GM19239 (cell line): ENCODE measurements around the gene BEND3.
"Not testable (repeated sequence)": the region's sequence is repeated elsewhere in the genome, so short reads cannot be mapped to it uniquely, and the experiment has no call there.

Experiments
- DNase-seq: peaks from one replicate; pipeline ENCODE4 v3.0.0; 2011; ENCODE audit warnings: low spot score; ENCODE audit not compliant: insufficient read length
- FAIRE-seq: peaks from 2 replicates; lab custom pipeline; 2011; peaks lifted over from hg19 to GRCh38; lab: Jason Lieb, UNC

Gene BEND3

DNA sequence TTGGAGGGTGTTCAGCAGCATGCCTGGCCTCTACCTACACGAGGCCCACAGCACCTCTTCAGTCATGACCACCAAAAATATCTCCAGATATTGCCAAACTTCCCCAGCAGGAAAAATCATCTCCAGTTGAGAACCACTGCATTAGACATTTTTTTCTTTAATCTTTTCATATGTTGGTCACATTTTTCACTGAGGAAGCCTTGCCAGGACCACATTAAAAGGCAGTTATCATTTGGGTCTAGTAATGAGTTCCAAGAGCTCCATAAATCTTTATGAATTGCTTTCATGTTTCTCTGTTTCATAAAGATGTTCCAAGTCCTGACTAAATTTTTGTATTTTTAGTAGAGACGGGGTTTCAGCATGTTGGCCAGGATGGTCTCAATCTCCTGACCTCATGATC, 58.5 kb downstream of the BEND3 start:
- DNase-seq (no peak), FAIRE-seq (no peak)

DNA sequence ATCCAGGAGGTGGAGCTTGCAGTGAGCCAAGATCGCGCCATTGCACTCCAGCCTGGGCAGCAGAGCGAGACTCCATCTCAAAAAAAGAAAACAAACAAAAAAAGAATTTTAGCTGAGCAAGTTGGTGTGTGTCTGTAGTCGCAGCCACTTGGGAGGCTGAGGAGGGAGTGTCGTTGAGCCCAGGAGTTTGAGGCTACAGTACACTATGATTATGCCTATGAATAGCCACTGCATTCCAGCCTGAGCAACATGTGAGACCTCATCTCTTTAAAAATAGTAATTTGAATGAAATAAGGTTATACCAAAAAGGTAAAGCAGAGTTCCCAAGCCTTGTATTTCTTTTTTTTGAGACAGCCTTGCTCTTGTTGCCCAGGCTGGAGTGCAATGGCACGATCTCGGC, 67.5 kb downstream of the BEND3 start:
- no peak for FAIRE-seq
- DNase-seq: no peak

DNA sequence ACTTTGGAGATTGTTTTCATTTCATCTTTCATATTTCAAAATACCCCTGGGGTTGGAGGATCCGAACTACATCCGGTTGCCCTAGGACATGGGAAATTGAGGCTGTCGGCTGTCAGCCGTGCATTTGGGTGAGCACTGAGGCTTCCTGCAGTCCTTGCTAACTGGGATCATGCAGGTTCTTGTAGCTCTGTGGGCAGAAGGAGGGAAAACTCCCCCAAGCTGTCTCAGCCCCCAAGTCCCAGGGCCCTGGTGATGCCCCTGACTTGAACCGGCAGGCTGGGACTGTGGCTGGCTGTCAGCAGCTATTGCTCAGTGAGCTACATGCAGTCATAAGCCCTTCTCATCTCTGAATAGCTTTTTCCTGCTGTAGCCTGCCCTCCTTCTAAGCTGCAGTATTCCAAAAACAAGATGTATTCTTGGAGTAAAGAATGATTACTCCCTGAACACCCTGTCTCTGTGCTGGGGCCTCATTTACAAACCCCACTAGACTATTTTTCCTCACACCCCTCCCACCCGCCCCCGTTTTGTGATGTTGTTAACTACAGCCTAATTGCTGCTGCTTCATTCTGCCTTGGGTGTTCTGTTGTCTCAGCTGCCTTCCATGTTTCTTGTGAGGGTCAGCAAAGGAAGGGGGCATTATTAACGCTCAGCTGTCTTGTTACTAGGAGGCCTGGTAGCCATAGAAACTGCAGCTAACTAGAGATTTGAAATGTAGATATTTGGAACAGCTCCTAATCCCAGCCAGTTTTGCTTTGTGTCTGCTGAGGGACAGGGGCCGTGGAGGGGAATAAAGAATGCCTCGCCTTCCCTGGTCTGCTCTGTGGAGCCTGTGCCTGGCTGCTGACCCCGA, 69.3 kb downstream of the BEND3 start:
- DNase-seq (no peak), FAIRE-seq (no peak)

- DNase-seq (no peak), FAIRE-seq (no peak)
Observed at GRCh38 chr6:107033126-107033525, 82.2 kb downstream of the BEND3 start.

GRCh38 chr6:107032051-107032450, 83.3 kb downstream of the BEND3 start:
- no peak for FAIRE-seq
- no peak for DNase-seq

GRCh38 chr6:107030151-107030550, 85.2 kb downstream of the BEND3 start:
- DNase-seq (no peak), FAIRE-seq (no peak)

- FAIRE-seq: no peak
- DNase-seq: no peak
Observed at GRCh38 chr6:107026965-107027364, 88.3 kb downstream of the BEND3 start.

DNA sequence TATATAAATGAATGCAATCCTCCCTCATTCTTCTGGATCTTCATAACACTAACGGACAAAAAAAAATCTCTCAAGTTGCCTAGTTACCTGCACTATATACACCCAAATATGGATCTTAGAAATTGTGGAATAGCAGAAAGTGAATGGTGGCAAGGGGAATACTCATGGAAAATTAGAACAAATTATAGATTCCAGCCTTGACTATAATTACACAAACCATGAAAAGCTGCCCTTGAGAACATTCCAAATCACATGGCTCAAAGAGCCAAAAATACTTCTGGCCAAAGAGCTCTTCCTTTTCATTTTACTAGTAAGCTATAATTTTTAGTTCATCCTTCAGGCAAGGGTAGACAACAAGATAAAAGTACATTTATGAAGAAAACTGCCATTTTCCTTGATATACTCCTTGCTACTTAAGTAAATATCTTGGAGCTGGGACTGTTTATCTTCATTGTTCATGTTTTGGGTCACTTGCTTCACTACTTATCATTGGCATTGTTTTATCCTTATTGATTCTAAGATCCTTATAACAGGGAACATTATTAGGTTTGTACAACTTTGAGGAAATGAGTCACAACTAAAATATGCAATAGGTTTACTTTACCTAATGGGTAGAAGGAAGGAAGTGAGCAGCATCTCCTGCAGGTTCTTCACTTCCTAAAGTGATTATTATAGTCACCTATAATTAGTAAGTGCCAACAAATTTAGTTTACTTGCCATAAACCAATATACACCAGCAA, 93.7 kb downstream of the BEND3 start:
- FAIRE-seq (no peak), DNase-seq (no peak)

GRCh38 chr6:107020239-107020638, 95.1 kb downstream of the BEND3 start:
- FAIRE-seq (no peak), DNase-seq (no peak)

DNA sequence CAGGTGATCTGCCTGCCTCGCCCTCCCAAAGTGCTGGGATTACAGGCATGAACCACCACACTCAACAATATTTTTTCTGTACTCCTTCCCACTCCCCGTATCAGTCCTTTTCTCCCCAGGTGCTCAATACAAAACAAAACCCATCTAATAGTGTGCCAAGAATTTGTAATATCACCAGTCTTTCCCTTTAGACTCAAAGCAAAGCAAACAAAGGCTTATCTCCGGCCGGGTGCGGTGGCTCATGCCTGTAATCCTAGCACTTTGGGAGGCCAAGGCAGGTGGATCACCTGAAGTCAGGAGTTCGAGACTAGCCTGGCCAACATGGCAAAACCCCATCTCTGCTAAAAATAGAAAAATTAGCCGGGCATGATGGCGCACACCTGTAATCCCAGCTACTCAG, 95.7 kb downstream of the BEND3 start:
- FAIRE-seq, DNase-seq: not testable (repeated sequence)

GRCh38 chr6:107019047-107019446, 96.3 kb downstream of the BEND3 start:
- DNase-seq (no peak), FAIRE-seq (no peak)
